Stimulated activated CD4-positive, alpha-beta T cell treated with anti-CD3 and anti-CD28 coated beads, Interleukin-15, amount 100 ng/mL, for 24 hours (primary cell): ENCODE data around the gene IGFL4.

Experiments used
- DNase-seq: peaks from one replicate; pipeline ENCODE4 v3.0.0-alpha.2; 2020

Gene IGFL4

DNA sequence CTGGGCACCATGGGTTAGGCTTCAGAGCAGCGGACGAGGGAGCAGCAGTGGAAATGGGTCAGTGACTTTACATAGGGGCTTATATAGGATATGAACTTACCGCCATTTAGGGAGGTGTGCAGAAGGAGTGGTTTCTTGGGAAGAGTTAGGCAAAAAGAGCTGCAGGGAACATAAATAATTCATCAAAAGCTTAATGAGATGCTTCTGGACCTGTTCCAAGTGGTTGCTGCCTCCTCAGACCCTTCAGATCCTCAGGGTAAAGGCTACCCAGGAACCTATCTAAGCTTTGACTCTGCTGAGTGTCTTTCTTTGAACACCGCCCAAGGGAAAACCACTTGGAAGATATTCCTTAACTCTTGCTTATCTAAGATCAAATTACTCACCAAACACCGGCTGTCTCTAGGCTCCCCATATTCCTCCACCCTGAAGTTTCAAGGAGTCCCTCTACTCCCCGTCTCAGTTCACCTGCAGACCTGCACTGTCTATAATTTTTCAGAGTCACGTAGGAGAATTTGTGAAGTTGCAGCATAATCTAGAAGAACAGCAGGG, at the start of gene IGFL4:
TSS of gene IGFL4 (minus strand) at position 51 of the 549 bp plus-strand sequence. CDS start at position 11, 40 bp downstream.
- no peak for DNase-seq

- DNase-seq = no peak
Measured at GRCh38 chr19:46090444-46090843, 49.6 kb upstream of the IGFL4 start.

DNA sequence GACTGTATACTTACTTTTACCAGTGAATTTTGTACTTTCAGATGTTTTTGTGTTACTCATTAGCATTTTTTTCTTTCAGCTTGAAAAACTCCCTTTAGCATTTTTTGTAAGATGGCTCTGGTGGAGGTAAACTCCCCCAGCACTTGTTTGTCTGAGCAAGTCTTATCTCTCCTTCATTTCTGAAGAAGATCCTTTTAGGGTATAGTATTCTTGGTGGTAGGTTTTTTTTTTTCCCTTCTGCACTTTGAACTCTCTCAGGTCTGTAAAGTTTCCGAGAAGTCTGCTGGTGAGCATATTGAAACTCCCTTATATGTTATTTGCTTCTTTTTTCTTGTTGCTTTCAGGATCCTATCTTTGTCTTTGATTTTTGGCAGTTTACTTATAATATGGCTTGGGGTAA, 48.6 kb upstream of the IGFL4 start:
- no peak for DNase-seq

- DNase-seq = no peak
Measured at GRCh38 chr19:46088101-46088500, 47.3 kb upstream of the IGFL4 start.

DNA sequence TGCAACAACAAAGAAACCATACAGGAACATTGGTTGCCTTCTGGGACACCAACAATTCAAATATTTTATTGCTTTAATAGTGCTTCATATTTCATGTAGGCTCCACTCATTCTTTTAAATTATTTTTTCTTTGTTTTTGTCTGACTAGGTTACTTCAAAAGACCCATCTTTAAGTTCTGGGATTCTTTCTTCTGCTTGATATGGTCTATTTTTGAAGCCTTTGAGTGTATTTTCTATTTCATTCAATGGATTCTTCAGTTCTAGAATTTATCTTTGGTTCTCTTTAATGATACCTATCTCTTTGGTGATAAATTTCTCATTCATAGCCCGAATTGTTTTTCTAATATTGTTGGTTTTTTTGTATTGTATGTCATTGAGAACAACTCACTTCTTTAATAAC, 45.1 kb upstream of the IGFL4 start:
- DNase-seq = no peak

DNA sequence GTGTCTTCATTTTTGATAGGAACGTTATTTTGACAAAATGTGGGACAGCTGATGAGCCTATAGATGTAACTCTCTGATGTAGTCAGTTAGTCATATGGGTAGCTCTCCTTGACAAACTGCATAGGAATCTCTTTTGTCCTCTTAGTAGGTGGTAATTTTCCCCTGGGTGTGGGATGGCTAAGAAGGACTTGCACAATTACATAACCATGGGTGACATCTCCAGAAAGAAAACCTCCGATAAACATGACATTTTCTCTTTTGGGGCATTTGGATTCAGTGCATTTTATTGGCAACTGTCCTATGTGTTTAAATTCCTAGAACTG, 41.9 kb upstream of the IGFL4 start:
- DNase-seq = no peak

DNA sequence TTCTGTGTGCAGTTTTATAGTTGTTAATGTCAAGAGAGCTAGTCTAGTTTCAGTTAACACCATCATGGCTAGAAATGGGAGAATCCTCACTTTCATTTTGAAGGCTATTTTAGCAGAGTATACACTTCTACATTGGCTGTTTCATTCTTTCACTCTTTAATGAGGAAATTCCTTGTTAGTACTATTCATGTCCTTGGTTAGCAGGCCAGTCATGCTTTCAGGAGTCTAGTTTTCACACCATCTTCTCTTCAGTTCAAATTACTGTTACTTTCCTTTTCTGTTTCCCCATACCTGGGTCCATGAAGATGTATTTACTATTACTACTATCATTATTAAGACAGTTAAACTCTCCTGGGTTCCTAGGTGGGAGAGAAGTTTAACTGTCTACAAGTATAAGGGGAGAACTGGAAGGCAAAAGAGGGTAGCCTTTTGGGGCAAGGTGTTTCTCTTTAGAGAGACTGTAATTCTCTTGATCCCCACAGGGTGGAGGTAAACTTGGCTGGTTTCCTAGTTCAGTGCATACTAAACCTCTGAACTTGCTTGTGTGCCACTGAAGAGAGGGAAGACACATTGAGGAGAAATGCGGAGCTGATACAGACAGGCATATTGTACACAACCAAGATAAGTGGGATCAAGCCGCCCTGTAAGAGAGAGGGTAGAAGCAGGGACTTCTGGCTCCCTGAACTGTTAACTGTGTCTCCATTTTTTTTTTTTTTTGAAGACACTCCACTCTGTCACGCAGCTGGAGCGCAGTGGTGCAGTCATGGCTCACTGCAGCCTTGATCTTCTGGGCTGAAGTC, 41.3 kb upstream of the IGFL4 start:
- peak; percentile 26 for DNase-seq

- no peak for DNase-seq
Measured at GRCh38 chr19:46080561-46080960, 39.8 kb upstream of the IGFL4 start.

GRCh38 chr19:46079576-46079975, 38.8 kb upstream of the IGFL4 start:
- no peak for DNase-seq

- DNase-seq = peak; percentile 57
Measured at GRCh38 chr19:46078573-46079332, 38.0 kb upstream of the IGFL4 start.

- no peak for DNase-seq
Measured at GRCh38 chr19:46077815-46078167, 37.0 kb upstream of the IGFL4 start.

GRCh38 chr19:46076951-46077814, 36.4 kb upstream of the IGFL4 start:
- peak; percentile 63 for DNase-seq

DNA sequence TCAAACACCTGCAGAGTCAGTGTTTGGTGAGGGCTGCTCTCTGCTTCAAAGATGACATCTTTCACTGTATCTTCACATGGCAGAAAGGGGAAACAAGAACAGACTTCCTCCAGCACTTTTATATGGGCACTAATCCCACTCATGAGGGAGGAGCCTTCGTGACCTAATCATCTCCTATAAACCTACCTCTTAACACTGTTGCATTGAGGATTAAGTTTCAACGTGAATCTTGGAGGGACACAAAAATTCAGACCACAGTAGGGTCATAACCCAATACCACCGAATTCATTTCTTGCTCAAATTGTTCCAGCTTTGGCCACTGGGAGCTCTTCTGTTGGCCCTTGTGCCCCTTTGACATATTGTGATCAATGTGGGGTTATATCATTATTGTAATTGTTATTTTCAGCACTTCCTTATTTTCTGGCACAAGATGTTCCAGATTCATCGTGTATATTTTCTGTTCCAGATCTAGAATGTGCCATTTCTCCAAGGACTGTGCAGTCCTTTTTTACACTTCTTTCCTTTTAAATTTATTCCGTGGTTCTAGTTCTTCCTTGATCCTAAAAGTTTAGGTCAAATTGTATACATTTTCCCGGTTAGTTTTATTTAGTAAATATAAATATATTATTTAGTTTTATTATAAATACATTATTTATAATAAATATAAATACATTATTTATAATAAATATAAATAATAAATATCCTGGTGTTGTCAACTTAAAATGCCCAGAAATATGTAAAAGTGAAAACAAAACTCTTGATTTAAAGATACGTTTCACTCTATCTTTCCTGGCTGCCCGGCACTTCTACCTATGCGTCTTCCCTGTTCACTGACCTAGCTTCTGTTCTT, 35.5 kb upstream of the IGFL4 start:
- no peak for DNase-seq

GRCh38 chr19:46073268-46073922, 32.6 kb upstream of the IGFL4 start:
- DNase-seq = no peak

GRCh38 chr19:46069806-46070341, 29.1 kb upstream of the IGFL4 start:
- DNase-seq = no peak

DNA sequence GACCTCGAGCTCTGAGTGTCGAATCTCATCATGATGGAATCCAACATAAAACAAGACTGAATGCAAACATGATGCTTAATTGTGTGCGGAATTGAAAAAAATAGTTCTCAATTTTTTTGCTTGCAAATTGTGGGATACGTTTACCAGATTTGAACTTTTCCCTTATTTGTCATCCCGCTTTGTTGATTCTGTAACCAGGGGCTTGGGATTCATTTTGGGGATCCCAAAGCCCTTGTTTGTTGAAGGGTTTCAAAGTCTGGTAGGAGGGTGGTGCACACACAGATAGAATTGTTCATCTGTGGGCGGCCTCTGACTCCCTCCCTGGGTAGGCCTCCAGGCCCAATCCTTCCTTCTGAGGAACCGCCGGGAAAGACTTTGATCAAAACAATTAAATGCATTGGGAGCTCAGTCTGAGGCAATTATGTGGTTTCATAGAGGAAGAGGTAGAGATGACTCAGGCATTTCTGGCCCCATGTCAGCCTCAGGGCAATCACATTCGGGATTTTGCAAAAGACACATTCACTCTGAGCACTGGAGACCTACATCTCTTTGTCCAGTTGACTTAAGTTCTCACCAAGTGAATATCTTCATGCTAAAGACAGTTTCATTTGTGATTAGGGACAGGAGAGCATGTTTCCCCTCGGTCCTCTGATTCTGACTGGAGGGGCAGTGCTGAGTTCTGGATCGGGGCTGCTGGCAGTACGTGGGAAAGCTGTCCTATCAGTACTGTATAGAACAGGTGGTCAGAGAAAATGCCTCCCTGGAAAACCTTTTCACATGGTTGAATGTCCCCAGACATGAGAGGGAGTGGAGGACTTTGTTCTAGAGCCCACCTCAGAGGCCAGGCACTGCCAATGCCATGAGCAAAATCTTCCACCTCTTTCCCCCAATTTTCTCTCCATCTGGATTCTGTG, 27.8 kb upstream of the IGFL4 start:
- no peak for DNase-seq

DNA sequence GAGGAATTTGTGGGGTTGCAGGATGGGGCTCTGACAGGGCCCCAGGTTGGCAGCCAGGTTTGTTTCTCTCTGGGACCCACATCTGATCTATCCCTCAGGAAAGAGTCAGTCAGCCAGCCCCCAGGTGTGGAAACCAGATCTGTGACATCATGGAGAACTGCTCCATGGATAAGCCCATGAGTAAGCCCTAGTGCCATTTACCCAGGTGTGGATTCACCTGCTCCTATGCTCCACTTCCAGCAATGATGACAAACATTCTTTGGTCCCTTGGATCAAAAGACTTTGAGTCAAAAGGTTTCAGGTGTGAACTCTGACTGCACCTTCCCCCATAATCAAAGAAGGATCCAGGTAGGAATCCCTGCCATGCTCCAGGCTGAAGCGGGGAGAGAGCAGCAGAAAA, 26.9 kb upstream of the IGFL4 start:
- DNase-seq = no peak

DNA sequence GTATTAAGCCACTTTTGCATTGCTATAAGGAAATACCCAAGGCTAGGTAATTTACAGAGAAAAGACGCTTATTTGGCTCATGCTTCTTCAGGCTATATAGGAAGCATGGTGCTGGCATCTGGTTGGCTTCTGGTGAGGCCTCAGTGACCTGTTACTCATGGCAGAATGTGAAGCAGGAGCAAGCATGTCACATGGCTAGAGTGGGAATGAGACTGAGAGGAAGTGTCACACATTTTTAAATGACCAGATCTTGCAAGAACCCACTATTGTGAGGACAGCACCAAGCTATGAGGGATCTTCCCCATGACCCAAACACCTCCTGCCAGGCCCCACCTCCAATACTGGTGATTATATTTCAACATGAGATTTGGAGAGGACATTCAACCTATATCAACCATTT, 25.7 kb upstream of the IGFL4 start:
- DNase-seq = no peak

DNA sequence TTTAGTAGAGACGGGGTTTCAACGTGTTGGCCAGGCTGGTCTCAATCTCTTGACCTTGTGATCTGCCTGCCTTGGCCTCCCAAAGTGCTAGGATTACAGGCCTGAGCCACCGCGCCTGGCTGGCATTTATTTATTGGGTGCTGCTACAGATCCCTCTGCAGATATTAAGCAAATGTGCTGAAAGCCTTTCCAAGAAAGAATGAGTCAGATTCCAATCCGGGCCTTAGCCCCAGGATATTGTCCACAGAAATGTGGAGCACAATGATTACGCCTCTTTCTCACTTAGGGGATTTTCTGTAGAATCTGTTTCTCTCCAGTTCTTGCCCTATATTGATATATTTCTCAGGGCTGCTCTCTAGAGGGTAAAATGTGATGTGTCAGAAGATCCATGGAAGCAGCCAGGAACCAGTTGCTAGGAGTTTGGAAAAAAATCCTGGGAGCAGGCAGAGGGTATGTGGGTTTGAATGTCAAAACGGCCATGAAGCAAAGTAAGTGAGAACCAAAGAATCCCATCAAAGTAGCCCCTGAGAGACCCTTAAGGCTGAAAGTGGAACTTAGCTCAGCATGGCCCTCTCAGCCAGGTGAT, 24.8 kb upstream of the IGFL4 start:
- DNase-seq = no peak

DNA sequence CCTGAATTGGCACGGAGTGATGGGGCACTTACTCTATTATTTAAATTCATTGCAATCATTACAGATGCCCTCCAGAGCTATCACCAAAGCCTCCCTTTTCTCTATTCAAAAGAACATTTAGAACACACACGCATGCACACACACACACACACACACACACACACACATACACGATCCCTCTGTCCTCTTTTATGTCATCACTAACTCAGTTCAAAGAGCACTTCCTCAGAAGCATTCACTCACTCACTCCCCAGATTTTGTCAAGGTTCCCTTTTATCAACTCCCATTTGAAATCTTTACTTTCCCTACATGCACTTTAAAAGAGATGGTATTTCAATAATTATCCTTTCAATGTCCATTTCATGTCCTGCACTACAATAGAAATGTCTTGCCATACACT, 22.4 kb upstream of the IGFL4 start:
- no peak for DNase-seq
